ENCODE measurements around the gene TMEM178B. TPM values are rescaled to one million over a fixed set of nuclear protein-coding genes. Genes with fewer than 3 reads are reported as not detected.
A peak's percentile ranks its signal among the peaks of the same experiment; 100 is the strongest.

TMEM178B gene
- total RNA-seq, 1 donor from 2014 or later, result 19.7 TPM

- no peaks in the 10 kb centered on the region for H3K27me3 Mint-ChIP-seq (ENCODE audit: low read depth)
- H3K9me3 Mint-ChIP-seq, result no peaks in the 10 kb centered on the region
- no peak overlapping the region for H3K4me3 Mint-ChIP-seq
- no peak for TF ChIP-seq CTCF (conservative IDR thresholded peaks at IDR 0.05)
- DNase-seq (ENCODE audit: low read depth, low spot score), result no peak
- H3K27ac Mint-ChIP-seq (ENCODE audit: unreplicated experiment), result peak overlapping the region; percentile 38
- peaks cover 36% of the 10 kb centered on the region for H3K4me1 Mint-ChIP-seq
- no peaks in the 10 kb centered on the region for H3K36me3 Mint-ChIP-seq (ENCODE audit: low read depth)
Measured at GRCh38 chr7:141201145-141201885, 127.5 kb downstream of the TMEM178B start.

GRCh38 chr7:141202535-141202934 is 128.7 kb downstream of the TMEM178B start:
- H3K27ac Mint-ChIP-seq (ENCODE audit: unreplicated experiment), result no peak overlapping the region
- no peaks in the 10 kb centered on the region for H3K9me3 Mint-ChIP-seq
- no peak overlapping the region for H3K4me3 Mint-ChIP-seq
- no peaks in the 10 kb centered on the region for H3K27me3 Mint-ChIP-seq (ENCODE audit: low read depth)
- H3K4me1 Mint-ChIP-seq, result peaks cover 36% of the 10 kb centered on the region
- TF ChIP-seq CTCF (conservative IDR thresholded peaks at IDR 0.05), result no peak
- no peak for DNase-seq (ENCODE audit: low read depth, low spot score)
- no peaks in the 10 kb centered on the region for H3K36me3 Mint-ChIP-seq (ENCODE audit: low read depth)

GRCh38 chr7:141203177-141203576 is 129.3 kb downstream of the TMEM178B start:
- DNase-seq (ENCODE audit: low read depth, low spot score), result no peak
- H3K4me3 Mint-ChIP-seq, result no peak overlapping the region
- H3K36me3 Mint-ChIP-seq (ENCODE audit: low read depth), result no peaks in the 10 kb centered on the region
- no peak overlapping the region for H3K27ac Mint-ChIP-seq (ENCODE audit: unreplicated experiment)
- H3K9me3 Mint-ChIP-seq, result no peaks in the 10 kb centered on the region
- no peaks in the 10 kb centered on the region for H3K27me3 Mint-ChIP-seq (ENCODE audit: low read depth)
- TF ChIP-seq CTCF (conservative IDR thresholded peaks at IDR 0.05), result no peak
- H3K4me1 Mint-ChIP-seq, result peaks cover 36% of the 10 kb centered on the region

DNA sequence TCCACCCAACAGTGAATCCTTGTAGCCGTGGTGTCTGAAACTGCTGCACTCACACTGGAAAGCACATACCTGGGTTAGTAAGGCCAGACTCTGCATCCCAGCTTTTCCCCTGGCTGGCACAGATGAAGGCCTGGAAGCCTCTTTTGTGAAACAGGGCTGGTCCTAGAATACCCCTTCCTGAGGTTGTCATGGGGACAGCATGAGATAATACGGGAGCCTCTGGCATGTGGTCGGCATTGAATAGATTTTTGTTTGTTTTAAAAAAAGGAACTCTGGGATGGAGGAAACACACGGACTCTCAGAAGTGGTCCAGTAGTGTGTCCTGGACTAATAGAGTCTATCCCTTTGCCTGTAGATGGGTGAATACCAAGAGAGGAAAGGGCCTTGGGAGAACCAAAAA is 129.7 kb downstream of the TMEM178B start:
- peak overlapping the region; percentile 43 for H3K27ac Mint-ChIP-seq (ENCODE audit: unreplicated experiment)
- H3K4me3 Mint-ChIP-seq, result no peak overlapping the region
- no peaks in the 10 kb centered on the region for H3K9me3 Mint-ChIP-seq
- H3K4me1 Mint-ChIP-seq, result peaks cover 36% of the 10 kb centered on the region
- no peaks in the 10 kb centered on the region for H3K27me3 Mint-ChIP-seq (ENCODE audit: low read depth)
- no peak for DNase-seq (ENCODE audit: low read depth, low spot score)
- no peak for TF ChIP-seq CTCF (conservative IDR thresholded peaks at IDR 0.05)
- no peaks in the 10 kb centered on the region for H3K36me3 Mint-ChIP-seq (ENCODE audit: low read depth)

- H3K4me3 Mint-ChIP-seq, result no peak overlapping the region
- peaks cover 23% of the 10 kb centered on the region for H3K4me1 Mint-ChIP-seq
- DNase-seq (ENCODE audit: low read depth, low spot score), result no peak
- no peak overlapping the region for H3K27ac Mint-ChIP-seq (ENCODE audit: unreplicated experiment)
- no peaks in the 10 kb centered on the region for H3K27me3 Mint-ChIP-seq (ENCODE audit: low read depth)
- TF ChIP-seq CTCF (conservative IDR thresholded peaks at IDR 0.05), result no peak
- H3K9me3 Mint-ChIP-seq, result no peaks in the 10 kb centered on the region
- H3K36me3 Mint-ChIP-seq (ENCODE audit: low read depth), result peaks cover 4% of the 10 kb centered on the region
Measured at GRCh38 chr7:141207661-141208060, 133.8 kb downstream of the TMEM178B start.
